ENCODE data around the gene OR1L4. TPM values are rescaled to one million over a fixed set of nuclear protein-coding genes. Genes with fewer than 3 reads are reported as not detected.

Gene OR1L4
- not detected in 2 replicates for total RNA-seq (2014; rRNA removed; shearing (Covaris generic))

- no peak for DNase-seq
- Histone ChIP-seq H3K27ac (no peak within 1 kb of the TSS), H3K4me1 (no peaks in the 10 kb centered on the region), H3K9me3 (replicated peaks) (peaks cover 10% of the 10 kb centered on the region), H3K36me3 (no peaks in the 10 kb centered on the region), H3K4me3 (no peak within 1 kb of the TSS), H3K27me3 (no peaks in the 10 kb centered on the region)
These were observed at the start of gene OR1L4 for GRCh38 chr9:122723690-122724089. Gene OR1L4 (plus strand): TSS chr9:122723990. CDS start chr9:122723990, 0 bp downstream.

- Histone ChIP-seq H3K36me3 (no peaks in the 10 kb centered on the region), H3K4me1 (no peaks in the 10 kb centered on the region)
- no peak for DNase-seq
These were observed 38.9 kb upstream of the OR1L4 start for GRCh38 chr9:122684851-122685250.

GRCh38 chr9:122695696-122696095 is 28.1 kb upstream of the OR1L4 start:
- H3K36me3 ChIP-seq = no peaks in the 10 kb centered on the region
- H3K4me1 ChIP-seq = no peaks in the 10 kb centered on the region
- no peak for DNase-seq
- no peak overlapping the region for H3K4me3 ChIP-seq
- H3K27me3 ChIP-seq = no peaks in the 10 kb centered on the region
- no peak overlapping the region for H3K27ac ChIP-seq
- H3K9me3 ChIP-seq (replicated peaks) = no peaks in the 10 kb centered on the region; the same call in 1 of the 2 replicates

More at GRCh38 chr9:122684851-122685250, 38.9 kb upstream of the OR1L4 start:
- Histone ChIP-seq H3K4me3 (no peak overlapping the region), H3K9me3 (replicated peaks) (no peaks in the 10 kb centered on the region), H3K27ac (no peak overlapping the region), H3K27me3 (no peaks in the 10 kb centered on the region)

GRCh38 chr9:122718038-122718437 is 5.8 kb upstream of the OR1L4 start:
- Histone ChIP-seq H3K36me3 (no peaks in the 10 kb centered on the region), H3K27ac (no peak overlapping the region), H3K9me3 (replicated peaks) (no peaks in the 10 kb centered on the region; the same call in 1 of the 2 replicates), H3K27me3 (no peaks in the 10 kb centered on the region), H3K4me3 (no peak overlapping the region), H3K4me1 (no peaks in the 10 kb centered on the region)
- no peak for DNase-seq

GRCh38 chr9:122719218-122719617 is 4.6 kb upstream of the OR1L4 start:
- Histone ChIP-seq H3K4me1 (no peaks in the 10 kb centered on the region), H3K9me3 (replicated peaks) (no peaks in the 10 kb centered on the region), H3K4me3 (no peak overlapping the region), H3K36me3 (no peaks in the 10 kb centered on the region), H3K27me3 (no peaks in the 10 kb centered on the region), H3K27ac (no peak overlapping the region)
- no peak for DNase-seq

GRCh38 chr9:122742003-122742402 is 18.2 kb downstream of the OR1L4 start, which contains the start of gene OR1L6:
Gene OR1L6 (plus strand): TSS chr9:122742303. CDS start chr9:122749848, 7,545 bp downstream.
- Histone ChIP-seq H3K9me3 (replicated peaks) (no peaks in the 10 kb centered on the region), H3K27me3 (no peaks in the 10 kb centered on the region), H3K4me1 (no peaks in the 10 kb centered on the region), H3K4me3 (no peak within 1 kb of the TSS), H3K27ac (no peak within 1 kb of the TSS), H3K36me3 (no peaks in the 10 kb centered on the region)
- DNase-seq = no peak

- peaks cover 6% of the 10 kb centered on the region for H3K9me3 ChIP-seq (replicated peaks)
- no peaks in the 10 kb centered on the region for H3K36me3 ChIP-seq
- H3K27ac ChIP-seq = no peak overlapping the region
- no peaks in the 10 kb centered on the region for H3K27me3 ChIP-seq
- DNase-seq = no peak
- H3K4me1 ChIP-seq = no peaks in the 10 kb centered on the region
- no peak overlapping the region for H3K4me3 ChIP-seq
These were observed 31.0 kb downstream of the OR1L4 start for GRCh38 chr9:122754825-122755224.

- peak overlapping the region; percentile 43; the same call in 1 of the 2 replicates for H3K27ac ChIP-seq
- no peak overlapping the region for H3K4me3 ChIP-seq
- peaks cover 17% of the 10 kb centered on the region; the same call in 1 of the 2 replicates for H3K9me3 ChIP-seq (replicated peaks)
These were observed 44.0 kb downstream of the OR1L4 start for GRCh38 chr9:122767817-122768216.

More at GRCh38 chr9:122767817-122768216, 44.0 kb downstream of the OR1L4 start:
- no peaks in the 10 kb centered on the region for H3K27me3 ChIP-seq
- H3K36me3 ChIP-seq = no peaks in the 10 kb centered on the region
- peak; percentile 33 to 62 for DNase-seq
- peaks cover 7% of the 10 kb centered on the region; the same call in 1 of the 2 replicates for H3K4me1 ChIP-seq

Other genes starting within 250 kb of the OR1L4 start
- gene OR1J1, start 246.1 kb upstream of the OR1L4 start, total RNA-seq (2014; rRNA removed; shearing (Covaris generic)) = not detected in 2 replicates
- not detected in 2 replicates for gene OR1J2, start 213.2 kb upstream of the OR1L4 start, total RNA-seq (2014; rRNA removed; shearing (Covaris generic))
- not detected in 2 replicates for gene OR1J4, start 204.8 kb upstream of the OR1L4 start, total RNA-seq (2014; rRNA removed; shearing (Covaris generic))
- gene OR1N1, start 196.7 kb upstream of the OR1L4 start, total RNA-seq (2014; rRNA removed; shearing (Covaris generic)) = not detected in 2 replicates
- gene OR1N2, start 170.9 kb upstream of the OR1L4 start, total RNA-seq (2014; rRNA removed; shearing (Covaris generic)) = not detected in 2 replicates
- not detected in 2 replicates for gene OR1L8, start 140.6 kb upstream of the OR1L4 start, total RNA-seq (2014; rRNA removed; shearing (Covaris generic))
- not detected in 2 replicates for gene OR1Q1, start 109.3 kb upstream of the OR1L4 start, total RNA-seq (2014; rRNA removed; shearing (Covaris generic))
- gene OR1B1, start 66.4 kb upstream of the OR1L4 start, total RNA-seq (2014; rRNA removed; shearing (Covaris generic)) = not detected in 2 replicates
- gene OR1L1, start 62.3 kb upstream of the OR1L4 start, total RNA-seq (2014; rRNA removed; shearing (Covaris generic)) = not detected in 2 replicates
- not detected in 2 replicates for gene OR1L3, start 48.9 kb upstream of the OR1L4 start, total RNA-seq (2014; rRNA removed; shearing (Covaris generic))
- not detected in 2 replicates for gene OR1L6, start 18.3 kb downstream of the OR1L4 start, total RNA-seq (2014; rRNA removed; shearing (Covaris generic))
- gene OR5C1, start 64.9 kb downstream of the OR1L4 start, total RNA-seq (2014; rRNA removed; shearing (Covaris generic)) = not detected in 2 replicates
- gene OR1K1, start 76.1 kb downstream of the OR1L4 start, total RNA-seq (2014; rRNA removed; shearing (Covaris generic)) = not detected in 2 replicates
- 39.0 and 45.6 TPM in 2 replicates for gene PDCL, start 104.6 kb downstream of the OR1L4 start, total RNA-seq (2014; rRNA removed; shearing (Covaris generic))
- 84.7 and 91.0 TPM in 2 replicates for gene RC3H2, start 181.4 kb downstream of the OR1L4 start, total RNA-seq (2014; rRNA removed; shearing (Covaris generic))
- 26.2 and 27.0 TPM in 2 replicates for gene ZBTB6, start 189.3 kb downstream of the OR1L4 start, total RNA-seq (2014; rRNA removed; shearing (Covaris generic))
- gene ZBTB26, start 207.5 kb downstream of the OR1L4 start, total RNA-seq (2014; rRNA removed; shearing (Covaris generic)) = 10.0 and 12.4 TPM in 2 replicates
- 52.9 and 57.4 TPM in 2 replicates for gene RABGAP1, start 217.0 kb downstream of the OR1L4 start, total RNA-seq (2014; rRNA removed; shearing (Covaris generic))